ENCODE data around the gene SHFL. TPM values are rescaled to one million over a fixed set of nuclear protein-coding genes. Genes with fewer than 3 reads are reported as not detected.

The SHFL gene
- total RNA-seq, 1 experiment from 2014 or later: 21.1 TPM

- Histone ChIP-seq H2BK5ac (ENCODE audit: insufficient read length, low read length) (no peak overlapping the region), H3K14ac (ENCODE audit: insufficient read depth, low read length) (no peak overlapping the region; the same call in 1 of the 2 replicates), H2BK20ac (ENCODE audit: low read depth, low read length, poor library complexity, severe bottlenecking) (no peak overlapping the region), H3K79me2 (ENCODE audit: insufficient read depth, low read length) (peaks cover 3% of the 10 kb centered on the region; the same call in 1 of the 2 replicates), H3K4me1 (ENCODE audit: insufficient read depth, low read length) (no peaks in the 10 kb centered on the region), H3K27ac (ENCODE audit: insufficient read length, low read depth, low read length) (no peak overlapping the region), H3K23ac (ENCODE audit: insufficient read length, low read depth, low read length) (no peak overlapping the region), H3K4me2 (ENCODE audit: insufficient read depth, insufficient read length, low read length) (peak overlapping the region; percentile 86), H3K4ac (ENCODE audit: low read depth, low read length) (no peak overlapping the region), H3K56ac (ENCODE audit: insufficient read length, low read depth, low read length) (no peak overlapping the region), H2AK5ac (ENCODE audit: insufficient read length, low read length) (no peak overlapping the region), H4K8ac (replicated peaks; ENCODE audit: insufficient read length, low read depth, low read length) (no peak overlapping the region), H4K91ac (ENCODE audit: insufficient read length, low read depth, low read length) (no peak overlapping the region), H3K23me2 (ENCODE audit: insufficient read length, low read depth, low read length, poor library complexity, severe bottlenecking) (peaks cover 6% of the 10 kb centered on the region), H3K27me3 (ENCODE audit: insufficient read depth, low read length) (no peaks in the 10 kb centered on the region), H3T11ph (ENCODE audit: low read length) (no peak overlapping the region), H3K9me3 (ENCODE audit: control insufficient read depth, low read depth, low read length) (no peaks in the 10 kb centered on the region), H3K79me1 (ENCODE audit: insufficient read depth, low read depth, low read length, poor library complexity, severe bottlenecking) (no peaks in the 10 kb centered on the region), H4K5ac (ENCODE audit: insufficient read length, low read depth, low read length) (no peak overlapping the region), H2BK12ac (ENCODE audit: insufficient read length, low read depth, low read length) (no peak overlapping the region), H3K18ac (ENCODE audit: insufficient read length, low read depth, low read length) (no peak overlapping the region), H4K20me1 (ENCODE audit: control insufficient read depth, insufficient read depth, insufficient read length) (no peaks in the 10 kb centered on the region), H2BK15ac (ENCODE audit: low read depth, low read length) (no peak overlapping the region), H3K9ac (ENCODE audit: extremely low read depth, insufficient read length, low read length) (peak overlapping the region; percentile 86), H2AFZ (ENCODE audit: low read length) (no peak overlapping the region), H2BK120ac (ENCODE audit: low read depth, low read length, poor library complexity, severe bottlenecking) (no peak overlapping the region)
- peak overlapping the region; percentile 91 to 97 for H3K4me3 Mint-ChIP-seq
- peaks cover 4 to 6% of the 10 kb centered on the region in 2 experiments; a peak in 2 of 4 replicates for H3K4me1 Mint-ChIP-seq
- TF ChIP-seq, protein P1, sequence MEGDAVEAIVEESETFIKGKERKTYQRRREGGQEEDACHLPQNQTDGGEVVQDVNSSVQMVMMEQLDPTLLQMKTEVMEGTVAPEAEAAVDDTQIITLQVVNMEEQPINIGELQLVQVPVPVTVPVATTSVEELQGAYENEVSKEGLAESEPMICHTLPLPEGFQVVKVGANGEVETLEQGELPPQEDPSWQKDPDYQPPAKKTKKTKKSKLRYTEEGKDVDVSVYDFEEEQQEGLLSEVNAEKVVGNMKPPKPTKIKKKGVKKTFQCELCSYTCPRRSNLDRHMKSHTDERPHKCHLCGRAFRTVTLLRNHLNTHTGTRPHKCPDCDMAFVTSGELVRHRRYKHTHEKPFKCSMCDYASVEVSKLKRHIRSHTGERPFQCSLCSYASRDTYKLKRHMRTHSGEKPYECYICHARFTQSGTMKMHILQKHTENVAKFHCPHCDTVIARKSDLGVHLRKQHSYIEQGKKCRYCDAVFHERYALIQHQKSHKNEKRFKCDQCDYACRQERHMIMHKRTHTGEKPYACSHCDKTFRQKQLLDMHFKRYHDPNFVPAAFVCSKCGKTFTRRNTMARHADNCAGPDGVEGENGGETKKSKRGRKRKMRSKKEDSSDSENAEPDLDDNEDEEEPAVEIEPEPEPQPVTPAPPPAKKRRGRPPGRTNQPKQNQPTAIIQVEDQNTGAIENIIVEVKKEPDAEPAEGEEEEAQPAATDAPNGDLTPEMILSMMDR (conservative IDR thresholded peaks at IDR 0.05): no peak
- no peak for DNase-seq
- no peaks in the 10 kb centered on the region for H3K9me3 Mint-ChIP-seq
- H3K27me3 Mint-ChIP-seq (ENCODE audit: low read depth): no peaks in the 10 kb centered on the region; the same call in 1 of the 2 replicates
- WGBS (ENCODE audit: extremely low coverage, insufficient read length, low lambda C conversion rate): no CpG with 5 or more reads among the region's 12 CpGs
- H3K36me3 Mint-ChIP-seq (ENCODE audit: insufficient read depth in 1 of 3, low read depth in 3 of 3): peaks cover 15 to 50% (median 34%) of the 10 kb centered on the region in 3 experiments; a peak in 6 of 7 replicates
- H3K27ac Mint-ChIP-seq: peak overlapping the region; percentile 54 to 98 (median 95)
Measured at GRCh38 chr19:10118960-10119359, 32.8 kb downstream of the SHFL start.

All from H9 (cell line).